Astrocyte of the cerebellum (primary cell): ENCODE data around the gene QRICH2.

ENCODE experiments used
- DNase-seq: peaks from one replicate; pipeline ENCODE4 v3.0.0-alpha.2; 2011; ENCODE audit warnings: low read depth
- H3K4me3 ChIP-seq: 2 replicates; pipeline ENCODE4 v1.5.1; 2011; ENCODE audit warnings: mild to moderate bottlenecking, low read depth, low read length, moderate library complexity
- CTCF ChIP-seq: IDR thresholded peaks from 2 replicates; pipeline ENCODE4 v1.5.1; 2012; ENCODE audit warnings: low read length, low read depth, moderate library complexity, mild to moderate bottlenecking; ENCODE audit errors: missing control alignments
- in situ Hi-C: cut with HindIII; loops from 2 replicates; pipeline ENCODE4 v1.10.0; 2017; ENCODE audit warnings: low sequenced_read_pairs

QRICH2 gene

GRCh38 chr17:76337413-76337777 lies 29.3 kb upstream of the QRICH2 start:
- no peak for DNase-seq
- TF ChIP-seq CTCF: no peak
- in situ Hi-C loops: no loop called here
- H3K4me3 ChIP-seq: no peak overlapping the region

GRCh38 chr17:76336756-76337412 lies 28.8 kb upstream of the QRICH2 start:
- no peak for DNase-seq
- no peak for TF ChIP-seq CTCF
- no peak overlapping the region for H3K4me3 ChIP-seq
- in situ Hi-C loops: no loop called here

GRCh38 chr17:76335716-76336381 lies 27.8 kb upstream of the QRICH2 start:
- in situ Hi-C loops: no loop called here

GRCh38 chr17:76333673-76334505 lies 25.8 kb upstream of the QRICH2 start:
- no peak for TF ChIP-seq CTCF
- DNase-seq: no peak
- H3K4me3 ChIP-seq: no peak overlapping the region
- in situ Hi-C loops: no loop called here

More at GRCh38 chr17:76335716-76336381, 27.8 kb upstream of the QRICH2 start:
- TF ChIP-seq CTCF: no peak
- H3K4me3 ChIP-seq: no peak overlapping the region
- DNase-seq: no peak

- no peak for DNase-seq
- no peak for TF ChIP-seq CTCF
- in situ Hi-C loops: no loop called here
- H3K4me3 ChIP-seq: no peak overlapping the region
Observed at GRCh38 chr17:76331083-76331482, 23.0 kb upstream of the QRICH2 start.

GRCh38 chr17:76329664-76330063 lies 21.6 kb upstream of the QRICH2 start:
- in situ Hi-C loops: no loop called here
- no peak for DNase-seq
- no peak overlapping the region for H3K4me3 ChIP-seq
- TF ChIP-seq CTCF: no peak
